HEK293 (cell line): Measurements from ENCODE around the gene IMMT.

Source experiments
- CTCF ChIP-seq: fragments of 450-650 bp; formaldehyde crosslinking; IDR thresholded peaks from 2 replicates; pipeline ENCODE4 v1.5.1; 2016; ENCODE audit warnings: missing biosample characterization, missing genetic modification characterization
- GLI4 ChIP-seq: fragments of 450-650 bp; formaldehyde crosslinking; IDR thresholded peaks from 2 replicates; pipeline ENCODE4 v1.5.1; 2016; ENCODE audit warnings: missing biosample characterization, missing genetic modification characterization
- PRDM2 ChIP-seq: fragments of 450-650 bp; formaldehyde crosslinking; IDR thresholded peaks from 2 replicates; pipeline ENCODE4 v1.5.1; 2016; ENCODE audit warnings: missing biosample characterization, missing genetic modification characterization, borderline replicate concordance
- ZFP3 ChIP-seq: fragments of 450-650 bp; formaldehyde crosslinking; IDR thresholded peaks from 2 replicates; pipeline ENCODE4 v1.5.1; 2016; ENCODE audit warnings: low read depth, missing biosample characterization, missing genetic modification characterization
- ZNF747 ChIP-seq: fragments of 450-650 bp; formaldehyde crosslinking; IDR thresholded peaks from 2 replicates; pipeline ENCODE4 v1.5.1; 2016; ENCODE audit warnings: missing biosample characterization, missing genetic modification characterization
- ZNF792 ChIP-seq: fragments of 450-650 bp; formaldehyde crosslinking; IDR thresholded peaks from 2 replicates; pipeline ENCODE4 v1.5.1; 2016; ENCODE audit warnings: missing biosample characterization, missing genetic modification characterization
- TF ChIP-seq, protein P1 (sequence below): fragments of 450-650 bp; formaldehyde crosslinking; IDR thresholded peaks from 2 replicates; pipeline ENCODE4 v1.5.1; 2016; ENCODE audit warnings: missing biosample characterization, missing genetic modification characterization

GRCh38 chr2:86216575-86217555 is 21.6 kb upstream of the IMMT start:
- TF ChIP-seq ZNF747 (tag by site-specific recombination) (no peak), PRDM2 (tag by site-specific recombination) (no peak), ZNF792 (tag by site-specific recombination) (no peak), CTCF (no peak), ZFP3 (tag by site-specific recombination) (no peak), GLI4 (no peak)
- TF ChIP-seq, protein P1, sequence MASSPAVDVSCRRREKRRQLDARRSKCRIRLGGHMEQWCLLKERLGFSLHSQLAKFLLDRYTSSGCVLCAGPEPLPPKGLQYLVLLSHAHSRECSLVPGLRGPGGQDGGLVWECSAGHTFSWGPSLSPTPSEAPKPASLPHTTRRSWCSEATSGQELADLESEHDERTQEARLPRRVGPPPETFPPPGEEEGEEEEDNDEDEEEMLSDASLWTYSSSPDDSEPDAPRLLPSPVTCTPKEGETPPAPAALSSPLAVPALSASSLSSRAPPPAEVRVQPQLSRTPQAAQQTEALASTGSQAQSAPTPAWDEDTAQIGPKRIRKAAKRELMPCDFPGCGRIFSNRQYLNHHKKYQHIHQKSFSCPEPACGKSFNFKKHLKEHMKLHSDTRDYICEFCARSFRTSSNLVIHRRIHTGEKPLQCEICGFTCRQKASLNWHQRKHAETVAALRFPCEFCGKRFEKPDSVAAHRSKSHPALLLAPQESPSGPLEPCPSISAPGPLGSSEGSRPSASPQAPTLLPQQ (tag by site-specific recombination), result no peak
